ENCODE data around the gene A4GALT.

DNA sequence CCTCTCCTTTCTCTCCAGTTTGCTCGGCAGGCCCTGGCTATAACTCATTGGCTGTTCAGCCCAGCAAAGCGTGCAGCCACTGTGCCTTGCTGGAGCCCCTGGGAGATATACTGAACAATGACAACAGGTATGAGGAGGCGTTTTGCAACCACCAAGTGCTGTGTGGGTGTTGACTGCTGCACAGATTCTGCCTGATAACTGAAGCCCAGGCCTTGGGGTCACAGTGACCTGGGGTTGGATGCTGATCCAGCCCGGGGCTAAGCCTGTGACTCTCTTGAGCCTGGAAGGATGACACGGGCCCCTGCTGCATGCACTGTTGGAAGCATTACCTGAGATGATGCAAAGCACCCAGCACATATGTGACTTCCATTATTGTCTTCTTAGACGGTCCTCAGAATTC is 13.7 kb upstream of the A4GALT start:
- no peak for TF ChIP-seq CTCF (IDR thresholded peaks at IDR 0.05)
- TF ChIP-seq, protein P1, sequence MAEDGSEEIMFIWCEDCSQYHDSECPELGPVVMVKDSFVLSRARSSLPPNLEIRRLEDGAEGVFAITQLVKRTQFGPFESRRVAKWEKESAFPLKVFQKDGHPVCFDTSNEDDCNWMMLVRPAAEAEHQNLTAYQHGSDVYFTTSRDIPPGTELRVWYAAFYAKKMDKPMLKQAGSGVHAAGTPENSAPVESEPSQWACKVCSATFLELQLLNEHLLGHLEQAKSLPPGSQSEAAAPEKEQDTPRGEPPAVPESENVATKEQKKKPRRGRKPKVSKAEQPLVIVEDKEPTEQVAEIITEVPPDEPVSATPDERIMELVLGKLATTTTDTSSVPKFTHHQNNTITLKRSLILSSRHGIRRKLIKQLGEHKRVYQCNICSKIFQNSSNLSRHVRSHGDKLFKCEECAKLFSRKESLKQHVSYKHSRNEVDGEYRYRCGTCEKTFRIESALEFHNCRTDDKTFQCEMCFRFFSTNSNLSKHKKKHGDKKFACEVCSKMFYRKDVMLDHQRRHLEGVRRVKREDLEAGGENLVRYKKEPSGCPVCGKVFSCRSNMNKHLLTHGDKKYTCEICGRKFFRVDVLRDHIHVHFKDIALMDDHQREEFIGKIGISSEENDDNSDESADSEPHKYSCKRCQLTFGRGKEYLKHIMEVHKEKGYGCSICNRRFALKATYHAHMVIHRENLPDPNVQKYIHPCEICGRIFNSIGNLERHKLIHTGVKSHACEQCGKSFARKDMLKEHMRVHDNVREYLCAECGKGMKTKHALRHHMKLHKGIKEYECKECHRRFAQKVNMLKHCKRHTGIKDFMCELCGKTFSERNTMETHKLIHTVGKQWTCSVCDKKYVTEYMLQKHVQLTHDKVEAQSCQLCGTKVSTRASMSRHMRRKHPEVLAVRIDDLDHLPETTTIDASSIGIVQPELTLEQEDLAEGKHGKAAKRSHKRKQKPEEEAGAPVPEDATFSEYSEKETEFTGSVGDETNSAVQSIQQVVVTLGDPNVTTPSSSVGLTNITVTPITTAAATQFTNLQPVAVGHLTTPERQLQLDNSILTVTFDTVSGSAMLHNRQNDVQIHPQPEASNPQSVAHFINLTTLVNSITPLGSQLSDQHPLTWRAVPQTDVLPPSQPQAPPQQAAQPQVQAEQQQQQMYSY (CRISPR knock-in tag; IDR thresholded peaks at IDR 0.05) = no peak
- TF ChIP-seq IRF2 (CRISPR knock-in tag; IDR thresholded peaks at IDR 0.05; ENCODE audit: borderline replicate concordance, low read depth) = no peak
- TF ChIP-seq JUN (CRISPR knock-in tag; IDR thresholded peaks at IDR 0.05) = no peak
- no peak for TF ChIP-seq ATF1 (CRISPR knock-in tag; IDR thresholded peaks at IDR 0.05)
- no peak for TF ChIP-seq NR2C2 (CRISPR knock-in tag; IDR thresholded peaks at IDR 0.05)
- TF ChIP-seq, protein P2, sequence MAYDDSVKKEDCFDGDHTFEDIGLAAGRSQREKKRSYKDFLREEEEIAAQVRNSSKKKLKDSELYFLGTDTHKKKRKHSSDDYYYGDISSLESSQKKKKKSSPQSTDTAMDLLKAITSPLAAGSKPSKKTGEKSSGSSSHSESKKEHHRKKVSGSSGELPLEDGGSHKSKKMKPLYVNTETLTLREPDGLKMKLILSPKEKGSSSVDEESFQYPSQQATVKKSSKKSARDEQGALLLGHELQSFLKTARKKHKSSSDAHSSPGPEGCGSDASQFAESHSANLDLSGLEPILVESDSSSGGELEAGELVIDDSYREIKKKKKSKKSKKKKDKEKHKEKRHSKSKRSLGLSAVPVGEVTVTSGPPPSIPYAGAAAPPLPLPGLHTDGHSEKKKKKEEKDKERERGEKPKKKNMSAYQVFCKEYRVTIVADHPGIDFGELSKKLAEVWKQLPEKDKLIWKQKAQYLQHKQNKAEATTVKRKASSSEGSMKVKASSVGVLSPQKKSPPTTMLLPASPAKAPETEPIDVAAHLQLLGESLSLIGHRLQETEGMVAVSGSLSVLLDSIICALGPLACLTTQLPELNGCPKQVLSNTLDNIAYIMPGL (CRISPR knock-in tag; IDR thresholded peaks at IDR 0.05) = no peak
- no peak for TF ChIP-seq ZNF671 (CRISPR knock-in tag; IDR thresholded peaks at IDR 0.05)
- TF ChIP-seq, protein P3, sequence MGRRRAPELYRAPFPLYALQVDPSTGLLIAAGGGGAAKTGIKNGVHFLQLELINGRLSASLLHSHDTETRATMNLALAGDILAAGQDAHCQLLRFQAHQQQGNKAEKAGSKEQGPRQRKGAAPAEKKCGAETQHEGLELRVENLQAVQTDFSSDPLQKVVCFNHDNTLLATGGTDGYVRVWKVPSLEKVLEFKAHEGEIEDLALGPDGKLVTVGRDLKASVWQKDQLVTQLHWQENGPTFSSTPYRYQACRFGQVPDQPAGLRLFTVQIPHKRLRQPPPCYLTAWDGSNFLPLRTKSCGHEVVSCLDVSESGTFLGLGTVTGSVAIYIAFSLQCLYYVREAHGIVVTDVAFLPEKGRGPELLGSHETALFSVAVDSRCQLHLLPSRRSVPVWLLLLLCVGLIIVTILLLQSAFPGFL (CRISPR knock-in tag; IDR thresholded peaks at IDR 0.05; ENCODE audit: borderline replicate concordance) = no peak
- TF ChIP-seq IRF1 (CRISPR knock-in tag; IDR thresholded peaks at IDR 0.05) = no peak

Measured in WTC11 (cell line).